Naive thymus-derived CD4-positive, alpha-beta T cell (primary cell): Measurements from ENCODE around the gene RAD51C. TPM values are rescaled to one million over a fixed set of nuclear protein-coding genes. Genes with fewer than 3 reads are reported as not detected.

Experiments
- ATAC-seq: fragments of 150-1000 bp; cut with Tn5 transposase; 2 replicates; pipeline ENCODE4 v1.10.0; 2021; ENCODE audit warnings: mild to moderate bottlenecking, moderate library complexity
- CTCF ChIA-PET: fragments of 350-600 bp; sonication (Branson Sonifier 250); formaldehyde crosslinking; loops from one replicate; lab custom pipeline; 2021; ENCODE audit warnings: antibody characterized with exemption; lab: Charles Lee
- POLR2A ChIA-PET: fragments of 350-600 bp; sonication (Branson Sonifier 250); formaldehyde crosslinking; loops from one replicate; lab custom pipeline; 2021; ENCODE audit warnings: antibody characterized with exemption, inconsistent platforms; lab: Charles Lee
- DNase-seq, 9 donors: peaks; one replicate each; pipeline versions ENCODE4 v3.0.0 to v3.0.0-alpha.2; 2020 to 2022; ENCODE audit warnings: mixed read lengths in 1 of 9
- H3K27ac ChIP-seq: one replicate; pipeline ENCODE4 v1.7.0; 2013; ENCODE audit warnings: mild to moderate bottlenecking, low read depth, low read length, moderate library complexity
- H3K27me3 ChIP-seq, 2 donors: one replicate each; pipeline ENCODE4 v1.7.0; 2013; ENCODE audit warnings: low read length in 2 of 2, mild to moderate bottlenecking in 2 of 2, moderate library complexity in 2 of 2; ENCODE audit not compliant: control insufficient read depth in 2 of 2, insufficient read depth in 2 of 2
- H3K36me3 ChIP-seq, 3 experiments: 1 replicate in 2 of 3; 2 replicates in 1 of 3; pipeline ENCODE4 v1.7.0; 2013; ENCODE audit warnings: low read length in 3 of 3, mild to moderate bottlenecking in 3 of 3, moderate library complexity in 1 of 3; ENCODE audit not compliant: insufficient read depth in 3 of 3, control insufficient read depth in 2 of 3
- H3K4me1 ChIP-seq, 2 donors: one replicate each; pipeline ENCODE4 v1.7.0; 2013; ENCODE audit warnings: low read length in 2 of 2, mild to moderate bottlenecking in 2 of 2, moderate library complexity in 1 of 2; ENCODE audit not compliant: control insufficient read depth in 2 of 2, insufficient read depth in 2 of 2
- H3K4me3 ChIP-seq: 2 replicates; pipeline ENCODE4 v1.7.0; 2013; ENCODE audit warnings: mild to moderate bottlenecking, low read length
- H3K9me3 ChIP-seq, 3 experiments: 1 replicate in 2 of 3; 2 replicates in 1 of 3; pipeline ENCODE4 v1.7.0; 2013; ENCODE audit warnings: low read length in 3 of 3; ENCODE audit not compliant: control insufficient read depth in 2 of 3
- H3K27ac Mint-ChIP-seq, 9 donors: one replicate each; pipeline ENCODE4 v1.8.0; 2020 to 2022; ENCODE audit warnings: mixed read lengths in 9 of 9, mild to moderate bottlenecking in 8 of 9, moderate library complexity in 5 of 9, inconsistent platforms in 2 of 9
- H3K27me3 Mint-ChIP-seq, 5 donors: one replicate each; pipeline ENCODE4 v1.8.0; 2021 to 2022; ENCODE audit warnings: mixed read lengths in 5 of 5, mild to moderate bottlenecking in 1 of 5
- H3K36me3 Mint-ChIP-seq, 5 donors: one replicate each; pipeline ENCODE4 v1.8.0; 2020 to 2022; ENCODE audit warnings: mixed read lengths in 5 of 5, mild to moderate bottlenecking in 3 of 5, inconsistent platforms in 1 of 5
- H3K4me1 Mint-ChIP-seq, 7 donors: one replicate each; pipeline ENCODE4 v1.8.0; 2020 to 2022; ENCODE audit warnings: mixed read lengths in 7 of 7, mild to moderate bottlenecking in 3 of 7, inconsistent platforms in 1 of 7
- H3K4me3 Mint-ChIP-seq, 10 donors: one replicate each; pipeline ENCODE4 v1.8.0; 2020 to 2022; ENCODE audit warnings: mild to moderate bottlenecking in 10 of 10, mixed read lengths in 10 of 10, moderate library complexity in 6 of 10, inconsistent platforms in 2 of 10
- H3K9me3 Mint-ChIP-seq, 11 donors: one replicate each; pipeline ENCODE4 v1.8.0; 2020 to 2022; ENCODE audit warnings: mixed read lengths in 11 of 11, mild to moderate bottlenecking in 4 of 11, inconsistent platforms in 1 of 11, moderate library complexity in 1 of 11
- intact Hi-C, 2 donors: fragments of 100-400 bp; cut with micrococcal nuclease; formaldehyde crosslinking; loops; one replicate each; pipeline ENCODE4 v1.15.1; 2023
- polyA plus RNA-seq, 2 donors: library from polyadenylated mRNA; unstranded; fragments of 300-500 nt; fragmentation: Illumina TruSeq; gene quantifications; one replicate each; pipeline ENCODE4 v1.2.3, GENCODE V29; 2021
- total RNA-seq, 6 experiments: library from RNA in 5 of 6; stranded (reverse) in 5 of 6; gene quantifications; 1 replicate in 5 of 6; 2 replicates in 1 of 6; pipeline ENCODE4 v1.2.3 and lab custom pipeline; 2021 to 2026

RAD51C gene
- total and polyA plus RNA-seq, 7 experiments from 2014 or later = 11.4 to 57.9 (median 27.9) TPM

- Mint-ChIP-seq H3K4me1 (peaks cover 0 to 23% (median 6%) of the 10 kb centered on the region in 7 donors), H3K36me3 (peaks cover 0 to 22% (median 11%) of the 10 kb centered on the region in 5 donors), H3K9me3 (no peaks in the 10 kb centered on the region), H3K27me3 (no peaks in the 10 kb centered on the region), H3K27ac (no peak overlapping the region), H3K4me3 (no peak overlapping the region)
- H3K27ac ChIP-seq = no peak overlapping the region
- H3K36me3 ChIP-seq = peaks cover 0 to 19% (median 0%) of the 10 kb centered on the region in 3 experiments
- no peak for ATAC-seq
- H3K4me3 ChIP-seq = no peak overlapping the region
- POLR2A ChIA-PET = no interaction called here
- H3K9me3 ChIP-seq = no peaks in the 10 kb centered on the region
- H3K27me3 ChIP-seq = no peaks in the 10 kb centered on the region
- CTCF ChIA-PET = interaction anchor here (0.7 to 2.4 kb wide), 2 partner anchors 13 to 305 kb away, joined by 3 to 5 read pairs; no protein-coding TSS in a partner anchor
- intact Hi-C loops = loop anchor here (10.0 kb wide), 2 partner anchors 115 to 1615 kb away; partner anchors contain the start of gene AKAP1 (in 1 of the 2)
- no peak for DNase-seq
- H3K4me1 ChIP-seq = no peaks in the 10 kb centered on the region
These were observed 7.4 kb downstream of the RAD51C start for GRCh38 chr17:58699771-58700170.

- intact Hi-C loops = no loop called here
- ChIA-PET POLR2A (no interaction called here), CTCF (no interaction called here)
- H3K27ac Mint-ChIP-seq = peak overlapping the region in 1 of 9 donors; percentile 59
- Histone ChIP-seq H3K27ac (no peak overlapping the region), H3K4me1 (no peaks in the 10 kb centered on the region), H3K36me3 (peaks cover 0 to 24% (median 0%) of the 10 kb centered on the region in 3 experiments), H3K9me3 (no peaks in the 10 kb centered on the region), H3K4me3 (no peak overlapping the region), H3K27me3 (no peaks in the 10 kb centered on the region)
- no peaks in the 10 kb centered on the region for H3K27me3 Mint-ChIP-seq
- DNase-seq (no peak), ATAC-seq (no peak)
- peaks cover 0 to 28% (median 0%) of the 10 kb centered on the region in 7 donors for H3K4me1 Mint-ChIP-seq
- peak overlapping the region in 1 of 10 donors; percentile 24 for H3K4me3 Mint-ChIP-seq
- no peaks in the 10 kb centered on the region for H3K9me3 Mint-ChIP-seq
- H3K36me3 Mint-ChIP-seq = peaks cover 0 to 26% (median 13%) of the 10 kb centered on the region in 5 donors
These were observed 9.7 kb downstream of the RAD51C start for GRCh38 chr17:58702045-58702476.

- CTCF ChIA-PET = interaction anchor here (0.6 kb wide), 1 partner anchor 11 kb away, joined by 4 read pairs; the partner anchor contains the start of gene TEX14
- intact Hi-C loops = no loop called here
- H3K27ac Mint-ChIP-seq = peak overlapping the region in 1 of 9 donors; percentile 70
These were observed 10.3 kb downstream of the RAD51C start for GRCh38 chr17:58702708-58703107.

GRCh38 chr17:58703137-58703915 lies 10.9 kb downstream of the RAD51C start:
- no peaks in the 10 kb centered on the region for H3K27me3 ChIP-seq
- H3K4me1 Mint-ChIP-seq = peaks cover 0 to 32% (median 0%) of the 10 kb centered on the region in 7 donors
- intact Hi-C loops = no loop called here
- H3K9me3 ChIP-seq = no peaks in the 10 kb centered on the region
- H3K27ac ChIP-seq = no peak overlapping the region
- peaks cover 0 to 29% (median 13%) of the 10 kb centered on the region in 5 donors for H3K36me3 Mint-ChIP-seq
- no peak overlapping the region for H3K4me3 ChIP-seq
- H3K36me3 ChIP-seq = peaks cover 0 to 23% (median 0%) of the 10 kb centered on the region in 3 experiments
- H3K4me1 ChIP-seq = no peaks in the 10 kb centered on the region
- ATAC-seq (no peak), DNase-seq (no peak)
- H3K27ac Mint-ChIP-seq = no peak overlapping the region
- no peaks in the 10 kb centered on the region for H3K9me3 Mint-ChIP-seq
- POLR2A ChIA-PET = interaction anchor here (0.7 kb wide), 1 partner anchor 16 kb away, joined by 4 read pairs; no protein-coding TSS in a partner anchor
- no peaks in the 10 kb centered on the region for H3K27me3 Mint-ChIP-seq
- CTCF ChIA-PET = interaction anchor here (0.6 kb wide), 2 partner anchors 11 to 572 kb away, joined by 4 read pairs; partner anchors contain the start of gene TEX14
- no peak overlapping the region for H3K4me3 Mint-ChIP-seq

More at GRCh38 chr17:58702708-58703107, 10.3 kb downstream of the RAD51C start:
- Mint-ChIP-seq H3K4me1 (peaks cover 0 to 31% (median 0%) of the 10 kb centered on the region in 7 donors), H3K9me3 (no peaks in the 10 kb centered on the region), H3K27me3 (no peaks in the 10 kb centered on the region), H3K4me3 (no peak overlapping the region), H3K36me3 (peaks cover 0 to 27% (median 13%) of the 10 kb centered on the region in 5 donors)
- Histone ChIP-seq H3K9me3 (no peaks in the 10 kb centered on the region), H3K27me3 (no peaks in the 10 kb centered on the region), H3K36me3 (peaks cover 0 to 23% (median 0%) of the 10 kb centered on the region in 3 experiments), H3K27ac (no peak overlapping the region), H3K4me3 (no peak overlapping the region), H3K4me1 (no peaks in the 10 kb centered on the region)
- POLR2A ChIA-PET = no interaction called here
- ATAC-seq (no peak), DNase-seq (no peak)

- ChIA-PET CTCF (interaction anchor here (0.6 kb wide), 1 partner anchor 571 kb away, joined by 4 read pairs; no protein-coding TSS in a partner anchor), POLR2A (interaction anchor here (0.7 kb wide), 1 partner anchor 15 kb away, joined by 4 read pairs; no protein-coding TSS in a partner anchor)
- H3K4me1 Mint-ChIP-seq = peaks cover 0 to 32% (median 0%) of the 10 kb centered on the region in 7 donors
- Histone ChIP-seq H3K27me3 (no peaks in the 10 kb centered on the region), H3K27ac (no peak overlapping the region), H3K4me3 (no peak overlapping the region), H3K4me1 (no peaks in the 10 kb centered on the region), H3K36me3 (peaks cover 0 to 23% (median 0%) of the 10 kb centered on the region in 3 experiments), H3K9me3 (no peaks in the 10 kb centered on the region)
- H3K27me3 Mint-ChIP-seq = no peaks in the 10 kb centered on the region
- no peak overlapping the region for H3K4me3 Mint-ChIP-seq
- intact Hi-C loops = no loop called here
- H3K27ac Mint-ChIP-seq = no peak overlapping the region
- H3K9me3 Mint-ChIP-seq = no peaks in the 10 kb centered on the region
- DNase-seq (no peak), ATAC-seq (no peak)
- peaks cover 0 to 29% (median 13%) of the 10 kb centered on the region in 5 donors for H3K36me3 Mint-ChIP-seq
These were observed 11.5 kb downstream of the RAD51C start for GRCh38 chr17:58703916-58704286.

GRCh38 chr17:58706351-58707140 lies 14.1 kb downstream of the RAD51C start:
- DNase-seq (no peak), ATAC-seq (no peak)
- Histone ChIP-seq H3K27me3 (no peaks in the 10 kb centered on the region), H3K36me3 (peaks cover 0 to 22% (median 0%) of the 10 kb centered on the region in 3 experiments), H3K9me3 (no peaks in the 10 kb centered on the region), H3K27ac (no peak overlapping the region), H3K4me1 (no peaks in the 10 kb centered on the region), H3K4me3 (no peak overlapping the region)
- Mint-ChIP-seq H3K9me3 (no peaks in the 10 kb centered on the region), H3K4me3 (peak overlapping the region in 1 of 10 donors; percentile 8), H3K27ac (peak overlapping the region in 2 of 9 donors; percentile 33 to 64), H3K27me3 (no peaks in the 10 kb centered on the region), H3K36me3 (peaks cover 4 to 32% (median 19%) of the 10 kb centered on the region in 5 donors), H3K4me1 (peaks cover 0 to 30% (median 4%) of the 10 kb centered on the region in 7 donors)
- ChIA-PET CTCF (interaction anchor here (0.6 kb wide), 1 partner anchor 20 kb away, joined by 3 read pairs; no protein-coding TSS in a partner anchor), POLR2A (no interaction called here)
- intact Hi-C loops = no loop called here
